B cell (primary cell): ENCODE data around the gene WWC2.

Experiments used
- EZH2 ChIP-seq: IDR thresholded peaks from 2 replicates; pipeline ENCODE4 v1.6.1; 2012; ENCODE audit warnings: borderline replicate concordance, low read depth, mild to moderate bottlenecking, moderate library complexity, low read length; ENCODE audit not compliant: insufficient read depth, poor library complexity, severe bottlenecking
- TF ChIP-seq, protein P1 (sequence below): fragments of 200-600 bp; IDR thresholded peaks from one replicate; pipeline ENCODE4 v1.8.0; 2022; ENCODE audit warnings: antibody characterized with exemption, mild to moderate bottlenecking

DNA sequence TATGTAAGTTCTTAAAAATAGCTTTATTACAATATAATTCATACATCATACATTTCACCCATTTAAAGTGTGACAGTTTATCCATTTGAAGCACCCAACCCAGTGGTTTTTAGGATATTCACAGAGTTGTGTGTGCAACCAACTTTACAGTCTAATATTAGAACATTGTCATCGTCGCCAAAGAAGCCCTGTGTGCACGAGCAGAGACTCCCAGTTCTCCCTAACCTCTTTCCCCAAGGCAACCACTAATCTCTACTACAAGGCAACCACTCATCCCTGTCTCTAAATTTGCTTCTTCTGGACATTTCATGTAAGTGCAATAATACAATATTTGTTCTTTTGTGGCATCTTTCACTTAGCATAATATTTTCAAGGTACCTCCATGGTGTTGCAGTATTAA lies 173.3 kb downstream of the WWC2 start:
- TF ChIP-seq, protein P1, sequence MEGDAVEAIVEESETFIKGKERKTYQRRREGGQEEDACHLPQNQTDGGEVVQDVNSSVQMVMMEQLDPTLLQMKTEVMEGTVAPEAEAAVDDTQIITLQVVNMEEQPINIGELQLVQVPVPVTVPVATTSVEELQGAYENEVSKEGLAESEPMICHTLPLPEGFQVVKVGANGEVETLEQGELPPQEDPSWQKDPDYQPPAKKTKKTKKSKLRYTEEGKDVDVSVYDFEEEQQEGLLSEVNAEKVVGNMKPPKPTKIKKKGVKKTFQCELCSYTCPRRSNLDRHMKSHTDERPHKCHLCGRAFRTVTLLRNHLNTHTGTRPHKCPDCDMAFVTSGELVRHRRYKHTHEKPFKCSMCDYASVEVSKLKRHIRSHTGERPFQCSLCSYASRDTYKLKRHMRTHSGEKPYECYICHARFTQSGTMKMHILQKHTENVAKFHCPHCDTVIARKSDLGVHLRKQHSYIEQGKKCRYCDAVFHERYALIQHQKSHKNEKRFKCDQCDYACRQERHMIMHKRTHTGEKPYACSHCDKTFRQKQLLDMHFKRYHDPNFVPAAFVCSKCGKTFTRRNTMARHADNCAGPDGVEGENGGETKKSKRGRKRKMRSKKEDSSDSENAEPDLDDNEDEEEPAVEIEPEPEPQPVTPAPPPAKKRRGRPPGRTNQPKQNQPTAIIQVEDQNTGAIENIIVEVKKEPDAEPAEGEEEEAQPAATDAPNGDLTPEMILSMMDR = no peak
- no peak for TF ChIP-seq EZH2
